ENCODE results near the gene KCNN1. TPM values are rescaled to one million over a fixed set of nuclear protein-coding genes. Genes with fewer than 3 reads are reported as not detected.
"Not testable (repeated sequence)": the region's sequence is repeated elsewhere in the genome, so short reads cannot be mapped to it uniquely, and the experiment has no call there.

KCNN1 gene
- total RNA-seq, 2 donors from 2014 or later = 0.56 to 0.63 TPM

GRCh38 chr19:17982430-17982829 lies 15.5 kb downstream of the KCNN1 start:
- H3K9me3 ChIP-seq = no peaks in the 10 kb centered on the region
- no peaks in the 10 kb centered on the region for H3K27me3 ChIP-seq
- H3K27ac ChIP-seq = no peak overlapping the region
- H3K36me3 ChIP-seq = no peaks in the 10 kb centered on the region
- no peak for TF ChIP-seq CTCF (IDR thresholded peaks at IDR 0.05)
- no peak for DNase-seq (ENCODE audit: low spot score)
- H3K4me1 ChIP-seq = no peaks in the 10 kb centered on the region
- H3K4me3 ChIP-seq = no peak overlapping the region

GRCh38 chr19:17985037-17985818 lies 18.3 kb downstream of the KCNN1 start:
- Histone ChIP-seq H3K4me3 (no peak overlapping the region), H3K9me3 (no peaks in the 10 kb centered on the region), H3K4me1 (no peaks in the 10 kb centered on the region), H3K36me3 (no peaks in the 10 kb centered on the region), H3K27me3 (no peaks in the 10 kb centered on the region), H3K27ac (no peak overlapping the region)
- TF ChIP-seq CTCF (IDR thresholded peaks at IDR 0.05) = no peak
- DNase-seq (ENCODE audit: low spot score) = no peak

- not testable (repeated sequence) for H3K27me3 ChIP-seq; H3K4me3 ChIP-seq; DNase-seq (ENCODE audit: low spot score)
These were observed 19.7 kb downstream of the KCNN1 start for GRCh38 chr19:17986569-17986968.

GRCh38 chr19:17988161-17988560 lies 21.3 kb downstream of the KCNN1 start:
- Histone ChIP-seq H3K4me1 (no peaks in the 10 kb centered on the region), H3K36me3 (no peaks in the 10 kb centered on the region), H3K4me3 (no peak overlapping the region), H3K27ac (no peak overlapping the region), H3K9me3 (no peaks in the 10 kb centered on the region), H3K27me3 (no peaks in the 10 kb centered on the region)
- no peak for DNase-seq (ENCODE audit: low spot score)
- TF ChIP-seq CTCF (IDR thresholded peaks at IDR 0.05) = no peak

More at GRCh38 chr19:17986569-17986968, 19.7 kb downstream of the KCNN1 start:
- H3K36me3 ChIP-seq, H3K27ac ChIP-seq, H3K9me3 ChIP-seq, H3K4me1 ChIP-seq: not testable (repeated sequence)

GRCh38 chr19:17989425-17990094 lies 22.7 kb downstream of the KCNN1 start:
- Histone ChIP-seq H3K36me3 (no peaks in the 10 kb centered on the region), H3K4me1 (no peaks in the 10 kb centered on the region), H3K4me3 (no peak overlapping the region), H3K27ac (no peak overlapping the region), H3K27me3 (no peaks in the 10 kb centered on the region), H3K9me3 (no peaks in the 10 kb centered on the region)
- TF ChIP-seq CTCF (IDR thresholded peaks at IDR 0.05) = no peak
- DNase-seq (ENCODE audit: low spot score) = no peak

GRCh38 chr19:17993076-17993813 lies 26.3 kb downstream of the KCNN1 start:
- no peak for TF ChIP-seq CTCF (IDR thresholded peaks at IDR 0.05)
- no peak overlapping the region for H3K27ac ChIP-seq
- H3K4me3 ChIP-seq = no peak overlapping the region
- no peaks in the 10 kb centered on the region for H3K27me3 ChIP-seq
- no peaks in the 10 kb centered on the region for H3K9me3 ChIP-seq
- no peaks in the 10 kb centered on the region for H3K36me3 ChIP-seq
- DNase-seq (ENCODE audit: low spot score) = no peak
- no peaks in the 10 kb centered on the region for H3K4me1 ChIP-seq
